SU-DHL-6 (cell line): ENCODE results near the gene ZMYND8.

Experiments
- H2AFZ ChIP-seq: fragments of 200-600 bp; sonication (generic); 2 replicates; pipeline ENCODE4 v1.6.1; 2014; ENCODE audit warnings: low read depth, mild to moderate bottlenecking, moderate library complexity, mixed read lengths, antibody characterized with exemption, low read length; ENCODE audit not compliant: severe bottlenecking
- H3F3A ChIP-seq: fragments of 200-600 bp; shearing (Covaris generic); 2 replicates; pipeline ENCODE4 v1.6.0; 2016; ENCODE audit warnings: antibody characterized with exemption, mild to moderate bottlenecking; ENCODE audit not compliant: insufficient read depth
- H3K27ac ChIP-seq: fragments of 200-600 bp; sonication (generic); 2 replicates; pipeline ENCODE4 v1.5.1; 2016; ENCODE audit warnings: low read depth, mild to moderate bottlenecking, low read length, moderate library complexity, mixed read lengths
- H3K27me3 ChIP-seq: fragments of 200-600 bp; sonication (generic), shearing (Covaris generic); 2 replicates; pipeline ENCODE4 v1.6.0; 2014; ENCODE audit warnings: mild to moderate bottlenecking, low read length
- H3K36me3 ChIP-seq: fragments of 200-600 bp; sonication (generic); 2 replicates; pipeline ENCODE4 v1.6.1; 2014; ENCODE audit warnings: mild to moderate bottlenecking, low read length, mixed read lengths
- H3K4me2 ChIP-seq: fragments of 300-600, 200-600 bp; shearing (Covaris generic), sonication (generic); 2 replicates; pipeline ENCODE4 v1.6.0; 2014; ENCODE audit warnings: low read length, low read depth, mild to moderate bottlenecking; ENCODE audit not compliant: poor library complexity, severe bottlenecking
- H3K4me3 ChIP-seq: fragments of 200-600 bp; sonication (generic); 2 replicates; pipeline ENCODE4 v1.5.1; 2014; ENCODE audit warnings: antibody characterized with exemption, low read length, mild to moderate bottlenecking, mixed read lengths; ENCODE audit not compliant: insufficient read depth, poor library complexity, severe bottlenecking
- H3K79me2 ChIP-seq: fragments of 200-600 bp; sonication (generic); 2 replicates; pipeline ENCODE4 v1.6.1; 2014; ENCODE audit warnings: mild to moderate bottlenecking, low read length, moderate library complexity; ENCODE audit not compliant: insufficient read depth
- H3K9ac ChIP-seq: fragments of 200-600 bp; sonication (generic); 2 replicates; pipeline ENCODE4 v1.7.0; 2014; ENCODE audit warnings: mild to moderate bottlenecking, low read length
- H3K9me2 ChIP-seq: fragments of 200-600 bp; sonication (generic); replicated peaks from 2 replicates; pipeline ENCODE4 v1.6.1; 2014; ENCODE audit warnings: low read length; ENCODE audit not compliant: insufficient read depth
- H3K9me3 ChIP-seq: fragments of 200-600 bp; sonication (generic); 2 replicates; pipeline ENCODE4 v1.6.1; 2014; ENCODE audit warnings: low read length, mixed read lengths; ENCODE audit not compliant: insufficient read depth
- H4K20me1 ChIP-seq: fragments of 200-600 bp; sonication (generic); 2 replicates; pipeline ENCODE4 v1.6.1; 2014; ENCODE audit warnings: low read depth, mild to moderate bottlenecking, antibody characterized with exemption, low read length, moderate library complexity, mixed read lengths
- CTCF ChIP-seq: fragments of 200-600 bp; sonication (generic); IDR thresholded peaks from one replicate; pipeline ENCODE4 v1.5.1; 2017; ENCODE audit warnings: antibody characterized with exemption, mild to moderate bottlenecking, low read length, moderate library complexity; ENCODE audit not compliant: insufficient read depth, poor library complexity, severe bottlenecking
- EZH2phosphoT487 ChIP-seq: fragments of 200-600 bp; sonication (generic), shearing (Covaris generic); conservative IDR thresholded peaks from 2 replicates; pipeline ENCODE4 v1.6.1; 2018; ENCODE audit warnings: mild to moderate bottlenecking, antibody characterized with exemption, low read length, moderate library complexity, mixed read lengths

The ZMYND8 gene

DNA sequence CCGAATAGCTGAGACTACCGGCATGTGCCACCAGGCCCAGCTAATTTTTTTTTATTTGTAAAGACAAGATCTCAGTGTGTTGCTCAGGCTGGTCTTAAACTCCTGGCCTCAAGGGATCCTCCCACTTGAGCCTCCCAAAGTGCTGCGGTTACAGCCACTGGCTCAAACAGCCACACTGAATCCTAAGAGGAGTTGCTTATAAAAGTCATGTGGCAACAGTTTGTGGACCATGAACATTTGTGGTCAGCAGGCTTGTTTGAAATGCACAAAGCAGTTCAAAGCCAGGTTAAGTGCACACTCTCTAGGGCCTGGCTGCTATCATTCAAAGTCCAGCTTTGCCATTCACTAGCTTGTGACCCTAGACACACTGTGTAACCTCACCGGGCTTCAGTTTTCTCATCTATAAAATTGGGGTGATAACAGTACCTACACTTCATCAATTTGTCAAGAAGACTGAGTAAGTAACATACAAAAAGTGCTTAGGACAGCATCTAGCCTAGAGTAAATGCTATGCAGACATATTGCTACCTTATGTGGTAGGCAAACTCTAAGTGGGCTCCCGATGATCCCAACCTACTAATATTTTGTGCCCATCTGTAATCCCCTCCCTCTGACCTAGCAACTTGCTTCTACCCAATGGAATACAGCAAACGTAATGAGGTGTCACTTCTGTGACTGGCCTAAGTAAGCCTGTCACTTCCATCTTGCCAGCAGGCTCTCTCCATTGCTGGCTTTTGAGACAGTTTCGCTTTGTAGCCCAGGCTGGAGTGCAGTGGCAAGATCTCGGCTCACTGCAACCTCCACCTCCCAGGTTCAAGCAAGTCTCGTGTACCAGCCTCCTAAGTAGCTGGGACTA lies 122.9 kb downstream of the ZMYND8 start:
- Histone ChIP-seq H3K9me2 (no peaks in the 10 kb centered on the region), H3K36me3 (peaks cover 29% of the 10 kb centered on the region)
- TF ChIP-seq CTCF (no peak), EZH2phosphoT487 (no peak)

GRCh38 chr20:47232518-47232917 lies 124.0 kb downstream of the ZMYND8 start:
- H3K9me2 ChIP-seq: no peaks in the 10 kb centered on the region
- peaks cover 23% of the 10 kb centered on the region; the same call in 1 of the 2 replicates for H3K36me3 ChIP-seq
- no peaks in the 10 kb centered on the region for H3K9me3 ChIP-seq
- H4K20me1 ChIP-seq: no peaks in the 10 kb centered on the region
- H3K4me3 ChIP-seq: no peak overlapping the region
- H3K4me2 ChIP-seq: no peak overlapping the region
- H2AFZ ChIP-seq: no peak overlapping the region
- H3F3A ChIP-seq: no peaks in the 10 kb centered on the region
- H3K27ac ChIP-seq: no peak overlapping the region
- H3K27me3 ChIP-seq: no peaks in the 10 kb centered on the region
- H3K9ac ChIP-seq: no peak overlapping the region
- TF ChIP-seq CTCF (no peak), EZH2phosphoT487 (no peak)
- no peaks in the 10 kb centered on the region for H3K79me2 ChIP-seq

More for the DNA sequence above, 122.9 kb downstream of the ZMYND8 start:
- Histone ChIP-seq H3F3A (no peaks in the 10 kb centered on the region), H3K4me3 (no peak overlapping the region), H3K9me3 (no peaks in the 10 kb centered on the region), H3K27ac (no peak overlapping the region), H3K79me2 (no peaks in the 10 kb centered on the region), H4K20me1 (no peaks in the 10 kb centered on the region), H3K4me2 (no peak overlapping the region), H3K27me3 (no peaks in the 10 kb centered on the region), H2AFZ (no peak overlapping the region), H3K9ac (no peak overlapping the region)

- no peaks in the 10 kb centered on the region for H4K20me1 ChIP-seq
- H3F3A ChIP-seq: no peaks in the 10 kb centered on the region
- no peaks in the 10 kb centered on the region for H3K9me2 ChIP-seq
- no peak overlapping the region for H2AFZ ChIP-seq
- no peak overlapping the region for H3K27ac ChIP-seq
- no peaks in the 10 kb centered on the region for H3K79me2 ChIP-seq
- TF ChIP-seq CTCF: no peak
- no peak for TF ChIP-seq EZH2phosphoT487
- no peak overlapping the region for H3K9ac ChIP-seq
- no peak overlapping the region for H3K4me2 ChIP-seq
- H3K36me3 ChIP-seq: peaks cover 23% of the 10 kb centered on the region; the same call in 1 of the 2 replicates
- no peaks in the 10 kb centered on the region for H3K27me3 ChIP-seq
- no peak overlapping the region for H3K4me3 ChIP-seq
- H3K9me3 ChIP-seq: no peaks in the 10 kb centered on the region
Observed at GRCh38 chr20:47231382-47232039, 125.0 kb downstream of the ZMYND8 start.
